K562 (cell line): ENCODE measurements around the gene MCL1. TPM values are rescaled to one million over a fixed set of nuclear protein-coding genes. Genes with fewer than 3 reads are reported as not detected.

Experiments used
- ATAC-seq: fragments of 200-7000 bp; cut with Tn5 transposase; 3 replicates; pipeline ENCODE4 v1.9.1; 2020; ENCODE audit warnings: moderate library complexity
- BruUV-seq: library from RNA; stranded (reverse); fragments of 400-500 nt; replicated peaks from 2 replicates; lab custom pipeline; 2021; lab: Mats Ljungman, UMichigan
- CTCF ChIA-PET: fragments of 300-600 bp; formaldehyde crosslinking; extraction: SDS; loops from one replicate; lab custom pipeline; 2021; ENCODE audit warnings: low intra/inter-chr PET ratio; lab: Yijun Ruan, JAX
- POLR2A ChIA-PET: fragments of 300-600, 350-650 bp; sonication (Branson Sonifier 250); formaldehyde crosslinking; extraction: SDS; loops from one replicate; lab custom pipeline; 2021; ENCODE audit warnings: antibody characterized with exemption, inconsistent platforms; lab: Yijun Ruan, JAX
- DNase-seq, 4 experiments: peaks; one replicate each; pipeline versions ENCODE4 v3.0.0 to v3.0.0-alpha.2; 2011 to 2018; ENCODE audit warnings: low spot score in 3 of 4, mixed read lengths in 3 of 4; ENCODE audit errors: extremely low read depth in 1 of 4
- FAIRE-seq: peaks from 2 replicates; lab custom pipeline; 2011; peaks lifted over from hg19 to GRCh38; lab: Jason Lieb, UNC
- H2AFZ ChIP-seq: 2 replicates; pipeline ENCODE4 v1.6.0; 2011; ENCODE audit warnings: low read depth, low read length, control low read depth, inconsistent platforms
- H3K27ac ChIP-seq: fragments of 200-600 bp; 3 replicates; pipeline ENCODE4 v1.8.0; 2011; ENCODE audit warnings: low read depth, mild to moderate bottlenecking, control low read depth, inconsistent platforms, low read length, moderate library complexity, mixed read lengths; ENCODE audit errors: extremely low read depth
- H3K27me3 ChIP-seq, 2 experiments: fragments of 300-600 bp in 1 of 2; 2 replicates in 1 of 2; 3 replicates in 1 of 2; pipeline versions ENCODE4 v1.6.0 to v1.8.0; 2011; ENCODE audit warnings: inconsistent platforms in 2 of 2, low read length in 2 of 2, mild to moderate bottlenecking in 1 of 2, mixed read lengths in 1 of 2, moderate library complexity in 1 of 2; ENCODE audit not compliant: control insufficient read depth in 2 of 2, insufficient read depth in 2 of 2
- H3K36me3 ChIP-seq: fragments of 300-600 bp; 3 replicates; pipeline ENCODE4 v1.8.0; 2011; ENCODE audit warnings: mild to moderate bottlenecking, low read length, inconsistent platforms; ENCODE audit not compliant: control insufficient read depth, insufficient read depth
- H3K4me1 ChIP-seq, 2 experiments: fragments of 200-600 bp in 1 of 2; replicated peaks in 1 of 2; 2 replicates in 1 of 2; 3 replicates in 1 of 2; pipeline versions ENCODE4 v1.5.1 to v1.8.0; 2011; ENCODE audit warnings: inconsistent platforms in 2 of 2, low read length in 2 of 2, mild to moderate bottlenecking in 1 of 2, mixed read lengths in 1 of 2, moderate library complexity in 1 of 2; ENCODE audit not compliant: control insufficient read depth in 2 of 2, insufficient read depth in 2 of 2
- H3K4me2 ChIP-seq: 2 replicates; pipeline ENCODE4 v1.6.1; 2011; ENCODE audit warnings: low read length, control low read depth, inconsistent platforms, mixed read lengths; ENCODE audit not compliant: insufficient read depth
- H3K4me3 ChIP-seq: fragments of 200-600 bp; sonication (generic), shearing (Covaris generic); 2 replicates; pipeline ENCODE4 v1.5.1; 2016; ENCODE audit warnings: control low read depth, inconsistent platforms
- H3K79me2 ChIP-seq: fragments of 200-600 bp; 3 replicates; pipeline ENCODE4 v1.8.0; 2011; ENCODE audit warnings: low read length, inconsistent platforms; ENCODE audit not compliant: control insufficient read depth, insufficient read depth
- H3K9ac ChIP-seq, 2 experiments: 2 replicates each; pipeline versions ENCODE4 v1.6.0 to v1.6.1; 2011; ENCODE audit warnings: low read depth in 2 of 2, low read length in 2 of 2, control low read depth in 1 of 2, inconsistent platforms in 1 of 2, mild to moderate bottlenecking in 1 of 2, mixed read lengths in 1 of 2; ENCODE audit not compliant: insufficient read depth in 1 of 2
- H3K9me1 ChIP-seq: one replicate; pipeline ENCODE4 v1.6.0; 2011; ENCODE audit warnings: inconsistent platforms, mild to moderate bottlenecking, low read length, moderate library complexity; ENCODE audit not compliant: control insufficient read depth, insufficient read depth
- H3K9me3 ChIP-seq: replicated peaks from 2 replicates; pipeline ENCODE4 v1.5.1; 2011; ENCODE audit warnings: low read depth, low read length, inconsistent platforms; ENCODE audit not compliant: control insufficient read depth, insufficient read depth
- H4K20me1 ChIP-seq: replicated peaks from 2 replicates; pipeline ENCODE4 v1.6.1; 2011; ENCODE audit warnings: low read length, inconsistent platforms, mixed read lengths; ENCODE audit not compliant: control insufficient read depth, insufficient read depth
- CBX3 ChIP-seq, 2 experiments: IDR thresholded peaks; 1 replicate in 1 of 2; 2 replicates in 1 of 2; pipeline ENCODE4 v1.6.1; 2012; ENCODE audit warnings: inconsistent platforms in 2 of 2, low read length in 2 of 2, borderline replicate concordance in 1 of 2, control low read depth in 1 of 2
- CCNT2 ChIP-seq: IDR thresholded peaks from 2 replicates; pipeline ENCODE4 v1.6.1; 2011; ENCODE audit warnings: borderline replicate concordance, low read depth, mild to moderate bottlenecking, moderate library complexity, mixed read lengths, low read length; ENCODE audit not compliant: insufficient read length; ENCODE audit errors: extremely low read depth
- CHD2 ChIP-seq: IDR thresholded peaks from 2 replicates; pipeline ENCODE4 v1.6.1; 2011; ENCODE audit warnings: low read depth, low read length
- GABPB2 ChIP-seq: fragments of 250-450 bp; sonication (Bioruptor Pico); conservative IDR thresholded peaks from 2 replicates; pipeline ENCODE4 v1.5.1; 2021; ENCODE audit warnings: mild to moderate bottlenecking
- HCFC1 ChIP-seq: IDR thresholded peaks from 2 replicates; pipeline ENCODE4 v1.6.1; 2012; ENCODE audit warnings: low read depth, low read length, improper control_type of control experiment
- HNRNPLL ChIP-seq: fragments of 200-400 bp; formaldehyde crosslinking; IDR thresholded peaks from 2 replicates; pipeline ENCODE4 v1.6.1; 2017; ENCODE audit warnings: low read length, low read depth, mild to moderate bottlenecking; ENCODE audit not compliant: poor library complexity, severe bottlenecking
- MTA3 ChIP-seq: fragments of 450-650 bp; formaldehyde crosslinking; IDR thresholded peaks from 2 replicates; pipeline ENCODE4 v1.6.1; 2017; ENCODE audit warnings: mild to moderate bottlenecking, borderline replicate concordance
- NEUROD1 ChIP-seq: fragments of 150-350 bp; IDR thresholded peaks from 2 replicates; pipeline ENCODE4 v1.6.1; 2014; ENCODE audit warnings: borderline replicate concordance, low read length, low read depth; ENCODE audit not compliant: partially characterized antibody
- PCBP2 ChIP-seq: fragments of 200-400 bp; formaldehyde crosslinking; IDR thresholded peaks from 2 replicates; pipeline ENCODE4 v1.6.1; 2018; ENCODE audit warnings: low read length, low read depth, mild to moderate bottlenecking, moderate library complexity; ENCODE audit not compliant: poor library complexity, severe bottlenecking
- PHB ChIP-seq: fragments of 250-450 bp; sonication (Bioruptor Pico); IDR thresholded peaks from 2 replicates; pipeline ENCODE4 v1.5.0; 2021
- PHTF2 ChIP-seq: fragments of 250-450 bp; sonication (Bioruptor Pico); IDR thresholded peaks from 2 replicates; pipeline ENCODE4 v1.5.0; 2021; ENCODE audit warnings: mild to moderate bottlenecking
- POLR2A ChIP-seq: fragments of 450-650 bp; conservative IDR thresholded peaks from 2 replicates; pipeline ENCODE4 v1.6.1; 2016
- POLR2AphosphoS5 ChIP-seq: IDR thresholded peaks from 2 replicates; pipeline ENCODE4 v1.6.1; 2011; ENCODE audit warnings: mild to moderate bottlenecking, low read depth, low read length, moderate library complexity; ENCODE audit not compliant: control insufficient read depth, insufficient read depth
- RBBP5 ChIP-seq: fragments of 200-600 bp; sonication (generic); IDR thresholded peaks from 2 replicates; pipeline ENCODE4 v1.6.1; 2012; ENCODE audit warnings: borderline replicate concordance, mild to moderate bottlenecking, low read length, control low read depth, inconsistent platforms; ENCODE audit not compliant: insufficient read depth, poor library complexity, severe bottlenecking
- RBM15 ChIP-seq: fragments of 200-400 bp; formaldehyde crosslinking; IDR thresholded peaks from 2 replicates; pipeline ENCODE4 v1.6.1; 2018; ENCODE audit warnings: mild to moderate bottlenecking, low read length, moderate library complexity; ENCODE audit not compliant: insufficient read depth
- SMAD3 ChIP-seq: fragments of 450-650 bp; formaldehyde crosslinking; conservative IDR thresholded peaks from 2 replicates; pipeline ENCODE4 v1.4.0; 2020; ENCODE audit warnings: mild to moderate bottlenecking
- SP1 ChIP-seq: sonication (generic); formaldehyde crosslinking; IDR thresholded peaks from 2 replicates; pipeline ENCODE4 v1.8.1; 2022; ENCODE audit warnings: mild to moderate bottlenecking, missing genetic modification reagents
- SUPT5H ChIP-seq: fragments of 450-650 bp; IDR thresholded peaks from 2 replicates; pipeline ENCODE4 v1.6.1; 2016
- XRCC5 ChIP-seq: fragments of 200-400 bp; formaldehyde crosslinking; IDR thresholded peaks from 2 replicates; pipeline ENCODE4 v1.6.1; 2017; ENCODE audit warnings: low read depth, mild to moderate bottlenecking, low read length
- ZBTB34 ChIP-seq: fragments of 250-450 bp; sonication (Bioruptor Pico); IDR thresholded peaks from 2 replicates; pipeline ENCODE4 v1.8.0; 2021; ENCODE audit warnings: mild to moderate bottlenecking, moderate library complexity
- ZNF263 ChIP-seq: sonication (generic); formaldehyde crosslinking; IDR thresholded peaks from 2 replicates; pipeline ENCODE4 v1.8.0; 2022; ENCODE audit warnings: mild to moderate bottlenecking, missing genetic modification reagents, borderline replicate concordance
- ZNF316 ChIP-seq: fragments of 450-650 bp; IDR thresholded peaks from 2 replicates; pipeline ENCODE4 v1.6.1; 2016
- ZNF41 ChIP-seq: fragments of 250-450 bp; sonication (Bioruptor Pico); conservative IDR thresholded peaks from 2 replicates; pipeline ENCODE4 v1.4.0; 2020; ENCODE audit warnings: mild to moderate bottlenecking
- WGBS: fragments of 100-300 bp; shearing (Covaris generic); methylation state at CpG from one replicate; pipeline ENCODE4 v1.1.6; 2016; ENCODE audit warnings: low coverage, mixed read lengths; ENCODE audit not compliant: insufficient coverage; ENCODE audit errors: missing lambda C conversion rate; 5-methylcytosine and 5-hydroxymethylcytosine counted together
- in situ Hi-C: fragments of 300-500 bp; cut with MboI; formaldehyde crosslinking; loops from 4 replicates; pipeline ENCODE4 v1.15.0; 2018; ENCODE audit warnings: inconsistent platforms, mixed read lengths
- intact Hi-C: fragments of 100-400 bp; cut with micrococcal nuclease; formaldehyde crosslinking; loops from 2 replicates; pipeline ENCODE4 v1.14.2; 2022
- polyA plus RNA-seq, 8 experiments: library from polyadenylated mRNA; depleted of rRNA in 4 of 8; stranded (reverse) in 5 of 8; unstranded in 3 of 8; fragments of >200 nt; fragmentation: Nextera tagmentation in 2 of 8; fragmentation: Illumina TruSeq in 1 of 8; extraction: Ambion mirVana in 2 of 8; extraction: Trizol in 1 of 8; gene quantifications; 2 replicates each; pipeline versions ENCODE4 v1.2.1 to v1.2.3, GENCODE V29; 2011 to 2014; ENCODE audit warnings: inconsistent platforms in 1 of 8, missing spikeins in 1 of 8
- total RNA-seq, 7 experiments: library from RNA; depleted of rRNA in 6 of 7; stranded (reverse); fragments of >200 nt in 6 of 7; fragmentation: Illumina TruSeq in 2 of 7; extraction: Trizol in 2 of 7; gene quantifications; 2 replicates each; pipeline versions ENCODE4 v1.2.1 to v1.2.3, GENCODE V29; 2011 to 2021; ENCODE audit warnings: low replicate concordance in 1 of 7

Gene MCL1
- total and polyA plus RNA-seq, 9 of the 15 experiments (the other 6 are each of a cell fraction or from before 2014, with no cell fraction given), result 27.1 to 224 (median 138) TPM

- intact Hi-C loops, result loop anchor here (5.0 to 10.0 kb wide), 4 partner anchors 42 to 428 kb away; partner anchors contain the start of genes CA14, ECM1 and RPRD2
- BruUV-seq, result TSS peak; percentile 59
- FAIRE-seq (no peak), ATAC-seq (peak; percentile 10), DNase-seq (peak in 2 of 4 experiments; percentile 35 to 49)
- Histone ChIP-seq H2AFZ (no peak overlapping the region), H3K4me3 (peak overlapping the region; percentile 75), H3K4me1 (peaks cover 45 to 87% of the 10 kb centered on the region in 2 experiments), H3K9ac (peak overlapping the region; percentile 95 to 99), H4K20me1 (no peaks in the 10 kb centered on the region), H3K9me3 (no peaks in the 10 kb centered on the region), H3K4me2 (peak overlapping the region; percentile 95), H3K27ac (peak overlapping the region; percentile 87), H3K9me1 (no peaks in the 10 kb centered on the region), H3K27me3 (no peaks in the 10 kb centered on the region), H3K36me3 (peaks cover 30% of the 10 kb centered on the region), H3K79me2 (peaks cover 79% of the 10 kb centered on the region)
- in situ Hi-C loops, result no loop called here
- WGBS, result 3% methylated on average over 23 of the region's 43 CpGs
- ChIA-PET POLR2A (interaction anchor here (0.7 to 8.9 kb wide), 7 partner anchors 9 to 52 kb away, joined by 3 to 53 read pairs (median 3); partner anchors contain the start of gene MCL1), CTCF (no interaction called here)
- TF ChIP-seq PHTF2 (CRISPR knock-in tag), result no peak
- TF ChIP-seq ZNF41 (CRISPR knock-in tag), result no peak
- TF ChIP-seq XRCC5, result no peak
- TF ChIP-seq RBBP5, result no peak
- no peak for TF ChIP-seq ZBTB34
- peak; percentile 13; the same call in 1 of the 2 replicates for TF ChIP-seq POLR2AphosphoS5
- no peak for TF ChIP-seq SMAD3 (CRISPR knock-in tag)
- peak; percentile 70; the same call in 1 of the 2 replicates for TF ChIP-seq PHB (CRISPR knock-in tag)
- TF ChIP-seq RBM15, result no peak
- no peak for TF ChIP-seq ZNF316
- no peak for TF ChIP-seq CBX3 (IDR thresholded peaks at IDR 0.05; ENCODE audit: borderline replicate concordance in 1 of 2, low read length in 2 of 2)
- no peak for TF ChIP-seq CHD2
- no peak for TF ChIP-seq HCFC1
- no peak for TF ChIP-seq CCNT2
- peak; percentile 77 for TF ChIP-seq SUPT5H
- peak; percentile 80; the same call in 1 of the 2 replicates for TF ChIP-seq POLR2A
- 0 out of 2 replicates have a peak, but pooled peaks have one; percentile 45 for TF ChIP-seq MTA3
- no peak for TF ChIP-seq PCBP2
- TF ChIP-seq NEUROD1, result no peak
- no peak for TF ChIP-seq GABPB2
- TF ChIP-seq ZNF263, result no peak
- peak; percentile 32 for TF ChIP-seq HNRNPLL
- 0 out of 2 replicates have a peak, but pooled peaks have one; percentile 14 for TF ChIP-seq SP1
Observed at GRCh38 chr1:150549496-150550221, 29.8 kb downstream of the MCL1 start.
